PC-3 (cell line): Measurements from ENCODE around the gene TNRC6C.

Source experiments
- CTCF ChIP-seq: fragments of 300-600 bp; sonication (generic); conservative IDR thresholded peaks from 2 replicates; pipeline ENCODE4 v1.5.1; 2017; ENCODE audit warnings: antibody characterized with exemption, low read depth, mild to moderate bottlenecking, low read length
- EZH2 ChIP-seq: fragments of 300-600 bp; sonication (generic); IDR thresholded peaks from one replicate; pipeline ENCODE4 v1.6.1; 2017; ENCODE audit warnings: antibody characterized with exemption, mild to moderate bottlenecking, low read length; ENCODE audit not compliant: unreplicated experiment
- EZH2phosphoT487 ChIP-seq: fragments of 300-600 bp; sonication (generic); IDR thresholded peaks from 2 replicates; pipeline ENCODE4 v1.6.1; 2018; ENCODE audit warnings: mild to moderate bottlenecking, antibody characterized with exemption, low read length, borderline replicate concordance

DNA sequence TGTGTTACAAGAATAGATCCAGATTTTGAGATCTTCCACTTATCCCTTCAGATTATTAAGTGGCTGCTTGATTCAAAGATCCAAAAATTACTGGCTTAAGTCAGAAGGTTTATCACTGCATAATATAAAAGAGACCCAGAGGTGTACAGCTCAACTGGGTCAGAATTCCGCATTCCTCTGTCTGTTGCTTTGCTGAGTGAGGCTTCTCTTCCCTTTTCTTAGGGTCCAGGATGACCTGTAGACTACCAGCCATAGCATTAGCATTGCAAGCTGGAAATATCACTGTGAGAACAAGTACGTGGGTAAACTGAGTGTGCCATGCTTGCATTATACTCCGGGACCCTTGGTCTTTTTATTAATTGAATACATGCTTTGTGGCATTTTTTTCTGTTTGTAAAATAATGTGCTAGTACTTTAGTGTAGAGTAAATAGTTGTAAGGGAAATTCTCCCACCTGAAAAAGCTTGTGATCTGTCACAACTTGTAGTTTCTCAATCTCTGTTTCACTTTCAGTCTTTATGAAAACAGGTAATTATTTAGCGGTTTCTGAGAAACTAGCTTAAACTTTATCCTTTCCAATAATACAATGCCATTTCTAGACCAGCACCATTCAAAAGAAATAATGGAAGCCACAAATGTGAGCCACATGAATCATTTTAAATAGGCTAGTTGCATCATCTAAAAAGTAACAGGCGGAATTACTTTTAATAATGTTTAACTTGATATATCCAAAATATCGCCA lies 61.6 kb downstream of the TNRC6C start:
- no peak for TF ChIP-seq CTCF
- no peak for TF ChIP-seq EZH2phosphoT487
- no peak for TF ChIP-seq EZH2
